Activated naive CD8-positive, alpha-beta T cell (primary cell): Measurements from ENCODE around the gene SSC5D.

Experiments used
- H3K27ac Mint-ChIP-seq: one replicate; pipeline ENCODE4 v1.8.0; 2021; ENCODE audit warnings: mixed read lengths
- H3K27me3 Mint-ChIP-seq: one replicate; pipeline ENCODE4 v1.8.0; 2021; ENCODE audit warnings: mixed read lengths
- H3K36me3 Mint-ChIP-seq: one replicate; pipeline ENCODE4 v1.8.0; 2021; ENCODE audit warnings: mixed read lengths
- H3K4me1 Mint-ChIP-seq: one replicate; pipeline ENCODE4 v1.8.0; 2021; ENCODE audit warnings: low read depth, mixed read lengths
- H3K4me3 Mint-ChIP-seq: one replicate; pipeline ENCODE4 v1.8.0; 2021; ENCODE audit warnings: mild to moderate bottlenecking, mixed read lengths
- H3K9me3 Mint-ChIP-seq: one replicate; pipeline ENCODE4 v1.8.0; 2021; ENCODE audit warnings: low read depth, mixed read lengths

The SSC5D gene

DNA sequence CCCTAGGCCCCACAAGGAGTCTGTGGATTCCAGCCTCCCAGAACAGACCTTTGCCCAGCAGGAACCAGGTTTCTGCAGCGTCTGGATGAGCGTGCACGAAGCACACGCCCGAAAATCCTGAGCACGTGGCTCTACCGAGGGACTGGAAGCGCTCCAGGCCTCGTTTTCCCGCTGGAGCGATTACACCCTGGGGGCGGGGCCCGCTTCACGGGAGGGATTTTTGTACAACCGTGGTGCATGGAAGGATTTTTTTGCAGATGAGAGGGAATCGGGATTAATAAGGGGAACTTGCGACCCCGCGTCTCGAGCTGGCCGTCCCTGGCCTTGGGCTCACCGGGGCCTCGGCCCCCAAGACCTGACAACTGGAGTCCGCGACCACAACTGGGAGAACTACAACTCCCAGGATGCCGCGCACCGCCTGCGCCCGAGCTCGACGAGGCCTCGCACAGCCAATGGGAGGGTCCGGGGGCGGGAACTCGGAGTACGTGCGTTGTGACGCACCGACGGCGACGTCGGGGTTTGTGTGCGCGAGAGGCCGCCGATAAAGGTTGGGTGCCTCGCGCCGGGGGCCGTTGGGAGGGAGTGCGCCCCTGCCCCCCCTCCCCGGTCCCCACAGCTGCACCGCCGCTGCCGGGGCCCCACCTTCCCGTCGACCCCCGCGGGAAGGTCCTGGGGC, 12.0 kb upstream of the SSC5D start, which contains the start of gene ZNF628:
Gene ZNF628 (plus strand): TSS at position 518 of the 676 bp plus-strand sequence. CDS start 3,294 bp downstream, outside the sequence.
- peaks cover 28% of the 10 kb centered on the region for H3K4me1 Mint-ChIP-seq
- no peaks in the 10 kb centered on the region for H3K36me3 Mint-ChIP-seq
- H3K27ac Mint-ChIP-seq, result peak within 1 kb of the TSS; percentile 89
- H3K9me3 Mint-ChIP-seq, result no peaks in the 10 kb centered on the region
- peak within 1 kb of the TSS; percentile 93 for H3K4me3 Mint-ChIP-seq
- H3K27me3 Mint-ChIP-seq, result no peaks in the 10 kb centered on the region

DNA sequence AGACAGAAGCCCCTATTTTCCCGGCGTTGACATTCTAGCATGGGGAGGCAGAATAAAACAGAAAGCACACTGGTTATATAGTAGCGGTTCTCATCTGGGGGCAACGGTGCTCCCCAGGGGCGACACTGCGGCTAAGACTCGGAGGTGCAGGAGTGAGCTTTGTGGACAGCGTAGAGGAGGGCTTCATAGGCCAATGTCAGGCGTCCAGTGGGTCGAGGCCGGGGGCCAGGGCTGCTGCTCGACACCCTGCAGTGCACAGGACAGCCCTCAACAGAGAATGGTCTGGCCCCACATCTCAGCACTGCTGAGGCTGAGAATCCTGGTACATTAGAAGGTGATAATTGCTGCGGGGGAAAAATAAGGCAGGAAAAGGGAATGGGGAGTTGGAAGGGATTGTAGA, 10.3 kb upstream of the SSC5D start:
- no peaks in the 10 kb centered on the region for H3K36me3 Mint-ChIP-seq
- H3K27me3 Mint-ChIP-seq, result no peaks in the 10 kb centered on the region
- H3K9me3 Mint-ChIP-seq, result no peaks in the 10 kb centered on the region
- no peak overlapping the region for H3K27ac Mint-ChIP-seq
- H3K4me1 Mint-ChIP-seq, result peaks cover 28% of the 10 kb centered on the region
- H3K4me3 Mint-ChIP-seq, result peak overlapping the region; percentile 93

DNA sequence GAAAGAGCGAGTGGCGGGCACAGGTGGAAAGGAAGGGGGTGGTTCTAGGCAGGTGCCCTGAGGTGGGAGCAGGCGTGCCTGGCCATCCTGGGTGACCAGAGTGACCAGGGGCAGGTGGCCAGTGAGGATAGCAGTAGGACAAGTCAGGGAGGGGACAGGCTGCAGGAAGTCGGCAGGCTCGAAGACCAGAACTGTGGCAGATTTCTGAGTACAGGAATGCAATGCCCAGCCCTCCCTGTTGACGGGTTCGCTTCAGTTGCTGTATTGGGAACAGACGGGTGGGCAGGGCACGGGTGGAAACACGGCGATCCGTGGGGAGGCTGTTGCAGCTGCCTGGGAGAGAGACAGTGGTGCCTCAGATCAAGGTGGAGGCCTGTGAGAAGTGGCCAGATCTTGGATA, 9.9 kb upstream of the SSC5D start:
- Mint-ChIP-seq H3K9me3 (no peaks in the 10 kb centered on the region), H3K27me3 (no peaks in the 10 kb centered on the region), H3K27ac (no peak overlapping the region), H3K4me1 (peaks cover 28% of the 10 kb centered on the region), H3K36me3 (no peaks in the 10 kb centered on the region), H3K4me3 (peak overlapping the region; percentile 93)

DNA sequence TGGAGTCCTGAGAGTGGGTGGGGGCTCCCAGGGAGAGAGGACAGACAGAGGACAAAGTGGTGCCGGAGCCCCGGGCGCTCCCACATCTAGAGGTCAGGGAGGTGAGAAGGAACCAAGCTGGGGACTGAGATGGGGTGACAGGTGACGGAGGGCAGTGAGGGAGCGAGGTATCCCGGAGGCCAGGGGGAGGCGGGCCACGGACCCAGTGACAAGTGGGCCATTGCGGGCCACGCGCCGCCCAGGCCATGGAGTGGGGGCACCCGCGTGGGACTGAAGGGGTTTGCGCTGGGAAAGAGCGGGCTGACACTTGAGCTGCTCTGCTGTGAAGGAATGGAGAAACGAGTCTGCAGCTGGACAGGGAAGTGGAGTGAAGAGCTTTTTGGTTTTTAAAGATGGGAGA, 9.2 kb upstream of the SSC5D start:
- peak overlapping the region; percentile 93 for H3K4me3 Mint-ChIP-seq
- no peaks in the 10 kb centered on the region for H3K9me3 Mint-ChIP-seq
- H3K36me3 Mint-ChIP-seq, result no peaks in the 10 kb centered on the region
- peaks cover 28% of the 10 kb centered on the region for H3K4me1 Mint-ChIP-seq
- H3K27me3 Mint-ChIP-seq, result no peaks in the 10 kb centered on the region
- H3K27ac Mint-ChIP-seq, result no peak overlapping the region

DNA sequence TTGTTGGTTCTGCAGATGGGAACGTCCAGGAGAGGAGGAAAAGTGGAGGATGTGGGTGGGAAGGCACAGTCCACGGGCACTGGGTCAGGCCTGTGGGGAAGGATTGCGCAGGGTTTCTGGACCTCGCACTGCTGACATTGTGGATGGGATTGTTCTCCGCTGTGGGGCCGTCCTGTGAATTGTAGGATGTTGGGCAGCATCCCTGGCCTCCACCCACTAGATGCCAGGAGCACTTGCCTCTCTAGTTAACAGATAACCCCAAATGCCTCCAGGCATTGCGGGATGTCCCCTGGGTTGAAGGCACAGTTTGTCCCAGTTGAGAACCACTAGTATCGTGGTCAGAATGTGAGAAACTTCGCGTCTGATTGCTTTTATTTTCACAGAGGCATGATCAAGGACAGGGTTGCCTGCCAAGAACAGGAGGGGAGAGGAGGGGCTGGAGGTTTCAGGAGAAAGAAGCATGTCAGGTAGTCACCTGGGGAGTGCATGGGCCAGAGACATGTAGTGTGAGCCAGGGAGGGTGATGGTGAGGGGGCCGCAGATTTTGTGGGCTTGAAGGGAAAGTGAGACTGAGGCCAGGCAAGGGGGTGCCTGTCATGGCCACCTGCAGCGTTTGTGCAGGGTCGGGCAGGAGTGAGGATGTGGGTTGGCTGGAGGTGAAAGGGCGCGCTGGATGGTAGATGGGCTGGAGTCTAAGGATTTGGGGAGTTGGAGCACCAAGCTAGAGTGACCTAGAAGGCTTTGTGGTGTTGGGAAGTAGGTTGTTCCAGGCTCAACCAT, 8.6 kb upstream of the SSC5D start:
- Mint-ChIP-seq H3K27me3 (no peaks in the 10 kb centered on the region), H3K36me3 (no peaks in the 10 kb centered on the region), H3K27ac (no peak overlapping the region), H3K9me3 (no peaks in the 10 kb centered on the region), H3K4me3 (peak overlapping the region; percentile 35), H3K4me1 (peaks cover 28% of the 10 kb centered on the region)

DNA sequence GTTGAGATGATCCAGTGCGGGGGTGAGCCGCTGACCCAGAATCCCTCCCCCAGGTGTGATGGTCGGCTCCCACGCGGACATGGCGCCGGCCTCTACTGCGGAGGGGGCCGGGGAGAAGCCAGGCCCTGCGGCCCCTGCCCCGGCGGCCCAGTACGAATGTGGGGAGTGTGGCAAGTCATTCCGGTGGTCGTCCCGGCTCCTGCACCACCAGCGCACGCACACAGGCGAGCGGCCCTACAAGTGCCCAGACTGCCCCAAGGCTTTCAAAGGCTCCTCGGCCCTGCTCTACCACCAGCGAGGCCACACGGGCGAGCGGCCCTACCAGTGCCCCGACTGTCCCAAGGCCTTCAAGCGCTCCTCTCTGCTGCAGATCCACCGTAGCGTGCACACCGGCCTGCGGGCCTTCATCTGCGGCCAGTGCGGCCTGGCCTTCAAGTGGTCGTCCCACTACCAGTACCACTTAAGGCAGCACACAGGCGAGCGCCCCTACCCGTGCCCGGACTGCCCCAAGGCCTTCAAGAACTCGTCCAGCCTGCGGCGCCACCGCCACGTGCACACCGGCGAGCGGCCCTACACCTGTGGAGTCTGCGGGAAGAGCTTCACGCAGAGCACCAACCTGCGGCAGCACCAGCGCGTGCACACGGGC, 7.0 kb upstream of the SSC5D start:
- Mint-ChIP-seq H3K36me3 (no peaks in the 10 kb centered on the region), H3K27ac (no peak overlapping the region), H3K4me3 (no peak overlapping the region), H3K4me1 (peaks cover 31% of the 10 kb centered on the region), H3K9me3 (no peaks in the 10 kb centered on the region), H3K27me3 (no peaks in the 10 kb centered on the region)

DNA sequence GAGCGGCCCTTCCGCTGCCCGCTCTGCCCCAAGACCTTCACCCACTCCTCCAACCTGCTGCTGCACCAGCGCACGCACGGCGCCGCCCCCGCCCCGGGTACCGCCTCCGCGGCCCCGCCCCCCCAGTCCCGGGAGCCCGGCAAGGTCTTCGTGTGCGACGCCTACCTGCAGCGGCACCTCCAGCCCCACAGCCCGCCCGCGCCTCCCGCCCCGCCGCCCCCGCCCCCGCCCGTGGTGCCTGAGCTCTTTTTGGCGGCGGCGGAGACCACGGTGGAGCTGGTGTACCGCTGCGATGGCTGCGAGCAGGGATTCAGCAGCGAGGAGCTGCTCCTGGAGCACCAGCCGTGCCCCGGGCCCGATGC, 6.5 kb upstream of the SSC5D start:
- H3K27ac Mint-ChIP-seq, result no peak overlapping the region
- no peaks in the 10 kb centered on the region for H3K9me3 Mint-ChIP-seq
- no peaks in the 10 kb centered on the region for H3K36me3 Mint-ChIP-seq
- H3K4me3 Mint-ChIP-seq, result no peak overlapping the region
- H3K4me1 Mint-ChIP-seq, result peaks cover 30% of the 10 kb centered on the region
- H3K27me3 Mint-ChIP-seq, result no peaks in the 10 kb centered on the region

DNA sequence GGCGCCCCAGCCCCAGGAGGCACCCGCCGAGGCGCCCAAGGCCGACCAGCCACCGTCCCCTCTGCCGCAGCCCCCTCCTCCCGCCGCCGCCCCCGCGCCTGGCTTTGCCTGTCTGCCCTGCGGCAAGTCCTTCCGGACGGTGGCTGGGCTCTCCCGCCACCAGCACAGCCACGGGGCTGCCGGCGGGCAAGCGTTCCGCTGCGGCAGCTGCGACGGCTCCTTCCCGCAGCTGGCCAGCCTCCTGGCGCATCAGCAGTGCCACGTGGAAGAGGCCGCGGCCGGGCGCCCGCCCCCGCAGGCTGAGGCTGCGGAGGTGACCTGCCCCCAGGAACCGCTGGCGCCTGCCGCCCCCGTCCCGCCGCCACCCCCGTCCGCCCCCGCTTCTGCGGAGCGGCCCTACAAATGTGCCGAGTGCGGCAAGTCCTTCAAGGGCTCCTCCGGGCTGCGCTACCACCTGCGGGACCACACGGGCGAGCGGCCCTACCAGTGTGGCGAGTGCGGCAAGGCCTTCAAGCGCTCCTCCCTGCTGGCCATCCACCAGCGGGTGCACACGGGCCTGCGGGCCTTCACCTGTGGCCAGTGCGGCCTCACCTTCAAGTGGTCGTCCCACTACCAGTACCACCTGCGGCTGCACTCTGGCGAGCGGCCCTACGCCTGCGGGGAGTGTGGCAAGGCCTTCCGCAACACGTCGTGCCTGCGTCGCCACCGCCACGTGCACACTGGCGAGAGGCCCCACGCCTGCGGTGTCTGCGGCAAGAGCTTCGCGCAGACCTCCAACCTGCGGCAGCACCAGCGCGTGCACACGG, 5.9 kb upstream of the SSC5D start:
- Mint-ChIP-seq H3K4me1 (peaks cover 33% of the 10 kb centered on the region), H3K4me3 (no peak overlapping the region), H3K27me3 (no peaks in the 10 kb centered on the region), H3K27ac (no peak overlapping the region), H3K36me3 (no peaks in the 10 kb centered on the region), H3K9me3 (no peaks in the 10 kb centered on the region)

DNA sequence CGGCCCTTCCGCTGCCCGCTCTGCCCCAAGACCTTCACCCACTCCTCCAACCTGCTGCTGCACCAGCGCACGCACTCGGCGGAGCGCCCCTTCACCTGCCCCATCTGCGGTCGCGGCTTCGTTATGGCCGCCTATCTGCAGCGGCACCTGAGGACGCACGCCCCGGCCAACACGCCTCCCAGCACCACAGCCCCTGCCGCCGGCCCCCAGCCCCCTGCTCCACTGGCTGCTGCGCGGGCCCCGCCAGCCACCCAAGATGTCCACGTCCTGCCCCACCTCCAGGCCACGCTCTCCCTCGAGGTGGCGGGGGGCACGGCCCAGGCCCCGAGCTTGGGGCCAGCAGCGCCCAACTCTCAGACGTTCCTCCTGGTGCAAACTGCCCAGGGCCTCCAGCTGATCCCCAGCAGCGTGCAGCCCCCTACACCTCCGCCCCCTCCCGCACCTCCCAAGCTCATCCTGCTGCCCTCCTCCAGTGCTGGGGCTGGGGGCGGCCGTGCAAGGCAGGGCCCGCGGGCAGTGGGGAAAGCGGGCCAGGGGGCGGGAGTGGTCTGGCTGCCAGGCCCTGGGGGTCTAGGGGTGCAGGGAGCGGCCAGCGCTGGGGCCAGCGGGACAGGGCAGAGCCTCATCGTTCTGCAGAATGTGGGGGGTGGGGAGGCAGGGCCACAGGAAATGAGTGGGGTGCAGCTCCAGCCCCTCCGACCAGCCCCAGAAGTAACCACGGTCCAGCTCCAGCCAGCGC, 5.1 kb upstream of the SSC5D start:
- no peaks in the 10 kb centered on the region for H3K36me3 Mint-ChIP-seq
- H3K27me3 Mint-ChIP-seq, result no peaks in the 10 kb centered on the region
- H3K4me3 Mint-ChIP-seq, result no peak overlapping the region
- H3K27ac Mint-ChIP-seq, result no peak overlapping the region
- H3K9me3 Mint-ChIP-seq, result no peaks in the 10 kb centered on the region
- H3K4me1 Mint-ChIP-seq, result peaks cover 30% of the 10 kb centered on the region

DNA sequence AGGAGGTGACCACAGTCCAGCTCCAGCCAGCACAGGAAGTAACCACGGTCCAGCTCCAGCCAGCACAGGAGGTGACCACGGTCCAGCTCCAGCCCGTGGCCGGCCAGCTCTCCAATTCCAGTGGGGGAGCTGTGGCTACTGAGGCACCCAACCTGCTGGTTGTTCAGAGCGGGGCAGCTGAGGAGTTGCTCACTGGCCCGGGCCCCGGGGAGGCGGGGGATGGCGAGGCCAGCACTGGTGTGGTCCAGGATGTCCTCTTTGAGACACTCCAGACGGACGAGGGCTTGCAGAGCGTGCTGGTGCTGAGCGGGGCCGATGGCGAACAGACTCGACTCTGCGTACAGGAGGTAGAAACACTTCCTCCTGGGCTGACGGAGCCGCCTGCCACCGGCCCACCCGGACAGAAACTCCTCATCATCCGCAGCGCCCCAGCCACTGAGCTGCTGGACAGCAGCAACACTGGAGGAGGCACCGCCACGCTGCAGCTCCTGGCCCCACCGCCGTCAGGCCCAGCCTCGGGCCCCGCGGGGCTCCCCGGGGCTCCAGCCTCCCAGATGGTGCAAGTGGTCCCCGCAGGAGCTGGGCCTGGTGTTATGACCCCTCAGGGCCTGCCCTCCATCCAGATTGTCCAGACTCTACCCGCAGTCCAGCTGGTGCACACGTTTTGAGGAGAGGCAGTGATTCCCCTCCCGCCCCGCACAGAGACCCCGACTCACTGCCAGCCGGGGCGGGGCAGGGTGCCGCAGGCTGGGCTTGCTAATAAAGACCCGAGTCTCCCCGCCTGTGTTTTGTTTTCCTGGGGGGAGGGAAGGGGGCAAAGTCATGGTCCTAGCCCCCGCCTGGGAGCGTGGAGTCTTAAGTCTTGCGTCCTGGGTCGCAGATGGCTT, 4.3 kb upstream of the SSC5D start:
- H3K36me3 Mint-ChIP-seq, result no peaks in the 10 kb centered on the region
- no peak overlapping the region for H3K27ac Mint-ChIP-seq
- no peaks in the 10 kb centered on the region for H3K9me3 Mint-ChIP-seq
- no peaks in the 10 kb centered on the region for H3K27me3 Mint-ChIP-seq
- H3K4me1 Mint-ChIP-seq, result peaks cover 24% of the 10 kb centered on the region
- H3K4me3 Mint-ChIP-seq, result peak overlapping the region; percentile 42

DNA sequence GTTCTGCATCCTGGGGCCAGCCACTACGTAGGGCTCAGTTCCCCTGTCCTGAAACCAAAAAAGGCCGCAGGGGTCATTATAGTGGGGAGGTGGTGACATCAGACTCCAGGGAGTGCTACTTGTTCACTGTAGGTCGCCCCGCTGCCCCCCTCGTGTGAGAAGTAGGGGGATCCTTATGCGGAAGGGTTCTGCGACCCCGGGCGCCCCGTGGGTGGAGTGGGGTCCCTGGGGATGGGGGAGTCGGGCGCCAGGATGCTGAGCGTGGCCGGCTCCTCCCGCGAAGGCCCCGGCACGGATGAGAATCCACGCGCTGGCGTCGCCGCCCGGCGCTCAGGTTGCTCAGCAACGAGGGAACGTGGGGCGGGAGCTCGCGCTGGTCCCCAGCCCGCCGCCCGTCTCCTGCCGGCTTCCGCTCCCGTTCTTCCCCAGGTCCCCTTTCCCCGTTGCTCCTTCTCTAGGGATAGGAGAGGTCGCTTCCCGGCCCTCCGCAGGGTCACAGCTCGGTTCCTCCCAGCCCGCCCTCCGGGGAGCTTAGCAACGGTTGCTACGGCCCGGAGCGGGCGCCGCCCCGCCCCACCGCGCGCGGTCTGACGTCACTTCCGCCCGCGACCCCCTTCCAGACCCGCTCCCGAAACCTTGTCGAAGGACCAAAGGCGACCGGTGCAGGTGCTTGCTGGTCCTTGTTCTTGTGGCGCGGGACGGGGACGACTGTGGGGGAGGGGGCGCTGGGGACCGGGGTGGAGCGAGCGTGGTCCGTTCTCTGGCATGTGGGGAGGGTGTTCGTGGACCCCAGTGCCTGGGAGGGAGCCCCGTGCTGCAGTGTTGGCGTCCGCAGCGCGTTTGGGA, 3.4 kb upstream of the SSC5D start, which contains the start of gene NAT14:
Gene NAT14 (plus strand): TSS at position 596 of the 846 bp plus-strand sequence. CDS start 521 bp downstream, outside the sequence.
- Mint-ChIP-seq H3K4me1 (peaks cover 16% of the 10 kb centered on the region), H3K36me3 (no peaks in the 10 kb centered on the region), H3K9me3 (no peaks in the 10 kb centered on the region), H3K27me3 (no peaks in the 10 kb centered on the region), H3K27ac (peak within 1 kb of the TSS; percentile 86), H3K4me3 (peak within 1 kb of the TSS; percentile 76)

DNA sequence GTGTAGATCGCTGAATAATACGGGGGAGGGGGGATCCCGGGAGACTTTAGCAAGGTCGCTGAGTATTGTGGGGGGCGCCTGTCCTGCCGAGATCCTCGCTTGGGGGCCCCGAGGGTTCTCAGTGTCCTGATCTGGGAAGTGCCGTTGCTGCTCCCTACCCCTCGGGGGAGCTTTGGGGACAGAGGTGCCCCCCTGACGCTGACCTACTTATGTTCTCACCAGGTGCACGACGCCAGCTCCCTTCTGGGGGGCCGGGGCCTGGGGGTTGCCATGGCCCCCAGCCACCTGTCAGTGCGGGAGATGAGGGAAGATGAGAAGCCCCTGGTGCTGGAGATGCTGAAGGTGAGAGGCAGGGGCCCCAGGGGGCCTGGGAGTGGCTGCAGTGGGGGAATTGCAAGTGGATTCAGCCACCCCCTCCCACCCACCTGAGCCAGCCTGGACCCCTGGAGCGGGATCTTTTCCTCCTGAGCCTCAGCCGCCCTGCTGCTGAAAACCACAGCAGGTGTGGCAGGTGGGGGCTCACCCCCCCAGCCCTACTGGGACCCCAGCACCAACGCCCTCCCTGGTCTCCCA, 2.7 kb upstream of the SSC5D start:
- H3K9me3 Mint-ChIP-seq, result no peaks in the 10 kb centered on the region
- peak overlapping the region; percentile 76 for H3K4me3 Mint-ChIP-seq
- no peaks in the 10 kb centered on the region for H3K27me3 Mint-ChIP-seq
- H3K36me3 Mint-ChIP-seq, result no peaks in the 10 kb centered on the region
- peak overlapping the region; percentile 86 for H3K27ac Mint-ChIP-seq
- H3K4me1 Mint-ChIP-seq, result peaks cover 13% of the 10 kb centered on the region
